ENCODE measurements around the gene REM1.
A peak's percentile ranks its signal among the peaks of the same experiment; 100 is the strongest.
"Not testable (repeated sequence)": the region's sequence is repeated elsewhere in the genome, so short reads cannot be mapped to it uniquely, and the experiment has no call there.

Gene REM1

GRCh38 chr20:31484001-31484400, 8.9 kb downstream of the REM1 start:
- no peak for DNase-seq (ENCODE audit: low read depth in 1 of 2, low spot score in 1 of 2)

GRCh38 chr20:31485450-31486339, 10.6 kb downstream of the REM1 start:
- no peak for DNase-seq (ENCODE audit: low read depth in 1 of 2, low spot score in 1 of 2)

GRCh38 chr20:31488115-31488514, 13.0 kb downstream of the REM1 start:
- DNase-seq (ENCODE audit: low read depth in 1 of 2, low spot score in 1 of 2), result no peak

GRCh38 chr20:31489152-31489551, 14.1 kb downstream of the REM1 start:
- no peak for DNase-seq (ENCODE audit: low read depth in 1 of 2, low spot score in 1 of 2)

- no peak for DNase-seq (ENCODE audit: low read depth in 1 of 2, low spot score in 1 of 2)
Observed at GRCh38 chr20:31490752-31491151, 15.7 kb downstream of the REM1 start.

GRCh38 chr20:31494131-31494530, 19.0 kb downstream of the REM1 start:
- DNase-seq (ENCODE audit: low read depth in 1 of 2, low spot score in 1 of 2), result no peak

- DNase-seq (ENCODE audit: low read depth in 1 of 2, low spot score in 1 of 2), result no peak
Observed at GRCh38 chr20:31496761-31497295, 21.7 kb downstream of the REM1 start.

GRCh38 chr20:31497838-31498540, 22.9 kb downstream of the REM1 start:
- no peak for DNase-seq (ENCODE audit: low read depth in 1 of 2, low spot score in 1 of 2)

- no peak for DNase-seq (ENCODE audit: low read depth in 1 of 2, low spot score in 1 of 2)
Observed at GRCh38 chr20:31500527-31500926, 25.4 kb downstream of the REM1 start.

GRCh38 chr20:31502884-31503673, 28.0 kb downstream of the REM1 start:
- peak; percentile 59 to 74 for DNase-seq (ENCODE audit: low read depth in 1 of 2, low spot score in 1 of 2)

- no peak for DNase-seq (ENCODE audit: low read depth in 1 of 2, low spot score in 1 of 2)
Observed at GRCh38 chr20:31505903-31506302, 30.8 kb downstream of the REM1 start.

- DNase-seq (ENCODE audit: low read depth in 1 of 2, low spot score in 1 of 2), result no peak
Observed at GRCh38 chr20:31508517-31509244, 33.6 kb downstream of the REM1 start.

GRCh38 chr20:31514154-31515071, 39.3 kb downstream of the REM1 start, which contains the start of gene HM13:
HM13 (plus strand) TSS chr20:31514442; CDS start chr20:31514552, 110 bp downstream.
- DNase-seq (ENCODE audit: low read depth in 1 of 2, low spot score in 1 of 2), result peak; percentile 79

- no peak for DNase-seq (ENCODE audit: low read depth in 1 of 2, low spot score in 1 of 2)
Observed at GRCh38 chr20:31515072-31515774, 40.1 kb downstream of the REM1 start.

- no peak for DNase-seq (ENCODE audit: low read depth in 1 of 2, low spot score in 1 of 2)
Observed at GRCh38 chr20:31515775-31516107, 40.7 kb downstream of the REM1 start.

- no peak for DNase-seq (ENCODE audit: low read depth in 1 of 2, low spot score in 1 of 2)
Observed at GRCh38 chr20:31516166-31516565, 41.1 kb downstream of the REM1 start.

- no peak for DNase-seq (ENCODE audit: low read depth in 1 of 2, low spot score in 1 of 2)
Observed at GRCh38 chr20:31516651-31517050, 41.6 kb downstream of the REM1 start.

- DNase-seq (ENCODE audit: low read depth in 1 of 2, low spot score in 1 of 2), result no peak
Observed at GRCh38 chr20:31517373-31517772, 42.3 kb downstream of the REM1 start.

GRCh38 chr20:31521267-31521666, 46.2 kb downstream of the REM1 start:
- DNase-seq (ENCODE audit: low read depth in 1 of 2, low spot score in 1 of 2), result not testable (repeated sequence)
